CD4-positive, alpha-beta T cell treated with Interleukin-12 subunit alpha and Interleukin-12 subunit beta, for 1 hour (primary cell): ENCODE results near the gene CNTNAP2.

Source experiments
- DNase-seq: peaks from one replicate; pipeline ENCODE4 v3.0.0-alpha.2; 2020

CNTNAP2 gene

GRCh38 chr7:147909431-147910148 lies 1793.0 kb downstream of the CNTNAP2 start:
- no peak for DNase-seq

DNA sequence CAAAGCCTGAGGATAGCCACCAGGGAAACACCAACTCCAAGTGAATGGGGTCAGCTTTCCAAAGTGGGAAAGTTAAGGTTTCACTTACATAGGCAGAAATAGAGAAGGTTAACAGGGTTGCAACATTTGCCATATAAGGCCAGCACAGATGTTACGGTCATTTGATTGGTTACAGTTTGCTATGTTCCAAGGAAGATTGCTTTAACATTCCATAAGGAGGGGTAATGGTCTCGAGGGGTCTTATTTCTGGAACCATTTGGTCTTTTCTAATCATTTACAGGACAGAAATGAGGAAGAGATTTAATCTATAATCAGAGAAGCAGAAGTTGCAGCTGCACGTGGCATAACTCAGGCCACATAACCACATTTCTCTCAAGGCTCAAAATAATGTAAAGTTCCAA lies 1794.6 kb downstream of the CNTNAP2 start:
- DNase-seq = no peak

DNA sequence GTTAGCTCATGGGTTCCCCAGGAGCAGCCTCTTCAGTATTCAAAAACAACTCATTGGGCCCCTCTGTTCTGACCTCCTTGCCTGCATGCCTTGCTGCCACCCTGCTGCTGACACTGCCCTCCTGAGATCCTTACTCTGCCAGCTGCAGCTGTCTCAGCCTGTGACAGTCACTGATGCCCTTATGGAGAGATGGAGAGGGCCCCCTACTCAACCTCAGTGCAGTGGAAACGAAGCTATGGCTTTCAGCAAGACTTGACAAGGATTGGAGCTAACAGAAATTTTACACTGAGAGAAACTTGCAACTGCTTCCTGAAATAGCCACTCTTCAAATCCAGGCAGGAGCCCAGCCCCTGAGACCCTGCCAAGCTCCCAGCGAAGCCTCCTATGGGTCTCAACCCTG lies 1795.7 kb downstream of the CNTNAP2 start:
- no peak for DNase-seq

- DNase-seq = no peak
Measured at GRCh38 chr7:147912946-147913638, 1796.5 kb downstream of the CNTNAP2 start.

GRCh38 chr7:147915781-147916180 lies 1799.2 kb downstream of the CNTNAP2 start:
- no peak for DNase-seq

- no peak for DNase-seq
Measured at GRCh38 chr7:147916573-147916972, 1800.0 kb downstream of the CNTNAP2 start.

- no peak for DNase-seq
Measured at GRCh38 chr7:147923841-147924240, 1807.2 kb downstream of the CNTNAP2 start.

DNA sequence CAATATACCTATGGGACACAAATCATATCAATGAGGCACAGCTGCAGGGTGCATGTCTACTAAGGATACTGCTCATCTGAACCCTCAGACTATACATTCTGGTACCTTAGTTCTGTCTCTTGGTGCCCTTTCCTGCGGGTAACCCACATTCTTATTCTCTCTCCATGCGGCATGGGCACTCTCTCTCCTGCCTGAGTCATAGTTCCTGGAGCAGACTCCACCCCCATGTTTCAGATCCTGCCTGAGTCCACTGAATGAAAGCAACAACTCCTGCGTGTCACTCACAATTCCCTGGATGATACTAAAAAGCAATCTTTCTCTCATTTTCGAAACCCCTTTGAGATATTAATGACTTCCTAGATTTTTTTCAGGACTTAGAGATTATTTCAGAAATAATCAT lies 1820.8 kb downstream of the CNTNAP2 start:
- no peak for DNase-seq

DNA sequence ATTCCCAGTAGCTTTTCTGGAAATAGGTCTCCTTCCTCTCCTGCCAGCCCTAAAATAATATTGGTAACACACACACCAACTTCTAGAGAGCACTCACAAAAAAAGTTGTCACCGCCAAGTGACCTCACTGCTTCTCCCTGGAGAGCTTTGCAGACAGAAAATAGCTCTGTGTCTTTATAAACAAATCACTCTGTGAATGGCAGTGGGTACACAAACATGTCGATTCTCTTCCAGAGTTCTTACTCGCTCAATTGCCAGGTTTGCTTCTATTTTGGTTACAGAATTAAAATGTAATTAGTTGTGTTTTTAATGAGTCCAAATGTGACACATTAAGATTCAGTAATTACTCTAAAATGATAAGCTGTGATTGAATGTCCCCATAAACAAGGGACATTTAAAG lies 1824.8 kb downstream of the CNTNAP2 start:
- no peak for DNase-seq

DNA sequence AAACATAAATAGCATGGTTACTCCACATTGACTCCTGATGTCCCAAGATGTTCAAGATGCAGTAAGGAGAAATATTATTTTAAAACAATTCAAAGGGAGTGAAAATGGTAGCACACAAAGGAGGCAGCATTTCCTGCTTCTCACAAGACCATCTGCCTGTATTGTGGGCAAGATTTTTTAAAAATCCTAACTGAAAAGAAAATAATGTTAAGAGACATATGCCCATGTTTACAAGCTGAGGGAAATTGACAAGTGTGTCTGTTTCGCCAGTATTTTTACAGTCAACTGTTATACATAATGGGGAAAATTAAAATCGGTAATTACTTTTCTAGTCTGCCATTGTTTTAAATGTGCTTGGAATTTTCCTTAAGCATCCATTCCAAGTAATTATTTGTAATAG lies 1827.7 kb downstream of the CNTNAP2 start:
- no peak for DNase-seq

DNA sequence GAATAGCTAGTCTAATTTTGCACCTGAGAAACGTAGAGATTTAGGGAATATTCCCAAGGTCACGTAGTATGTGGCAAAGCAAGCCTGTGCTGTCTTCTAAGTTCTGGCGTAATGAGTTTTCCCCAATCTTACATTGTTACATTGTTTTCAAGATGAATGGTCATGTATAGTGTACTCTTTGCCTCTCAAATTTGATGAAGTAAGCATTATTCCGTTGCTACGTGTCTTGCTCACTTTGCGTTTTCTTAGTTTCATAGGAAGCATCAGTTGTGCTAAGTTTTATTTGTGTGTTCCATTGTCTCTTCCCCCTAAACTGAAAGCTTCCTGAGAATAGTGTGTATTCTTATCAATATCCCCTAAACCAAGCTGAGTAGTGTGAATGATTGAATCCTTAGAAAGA lies 1836.3 kb downstream of the CNTNAP2 start:
- DNase-seq = no peak

GRCh38 chr7:147968046-147968610 lies 1851.5 kb downstream of the CNTNAP2 start:
- no peak for DNase-seq

- no peak for DNase-seq
Measured at GRCh38 chr7:147971606-147972110, 1855.1 kb downstream of the CNTNAP2 start.

DNA sequence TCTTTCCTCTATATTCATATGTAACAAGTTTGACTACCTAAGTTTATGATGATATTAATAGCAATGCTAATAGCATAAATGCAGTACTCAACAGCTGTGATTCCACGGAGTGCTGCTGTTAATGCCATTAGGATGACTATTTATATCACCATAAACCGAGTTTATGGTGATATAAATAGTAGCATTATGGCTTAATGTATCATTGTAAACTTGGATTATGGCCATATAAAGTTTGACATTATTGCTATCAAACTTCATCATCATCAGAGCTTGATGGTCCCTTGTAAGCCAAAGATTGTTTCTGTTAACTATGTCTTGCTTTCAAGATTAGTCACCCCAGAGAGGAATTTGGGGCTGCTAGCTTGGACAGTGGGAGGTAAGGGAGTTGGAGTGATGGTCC lies 1861.6 kb downstream of the CNTNAP2 start:
- DNase-seq = no peak

GRCh38 chr7:147978651-147979050 lies 1862.0 kb downstream of the CNTNAP2 start:
- DNase-seq = no peak

DNA sequence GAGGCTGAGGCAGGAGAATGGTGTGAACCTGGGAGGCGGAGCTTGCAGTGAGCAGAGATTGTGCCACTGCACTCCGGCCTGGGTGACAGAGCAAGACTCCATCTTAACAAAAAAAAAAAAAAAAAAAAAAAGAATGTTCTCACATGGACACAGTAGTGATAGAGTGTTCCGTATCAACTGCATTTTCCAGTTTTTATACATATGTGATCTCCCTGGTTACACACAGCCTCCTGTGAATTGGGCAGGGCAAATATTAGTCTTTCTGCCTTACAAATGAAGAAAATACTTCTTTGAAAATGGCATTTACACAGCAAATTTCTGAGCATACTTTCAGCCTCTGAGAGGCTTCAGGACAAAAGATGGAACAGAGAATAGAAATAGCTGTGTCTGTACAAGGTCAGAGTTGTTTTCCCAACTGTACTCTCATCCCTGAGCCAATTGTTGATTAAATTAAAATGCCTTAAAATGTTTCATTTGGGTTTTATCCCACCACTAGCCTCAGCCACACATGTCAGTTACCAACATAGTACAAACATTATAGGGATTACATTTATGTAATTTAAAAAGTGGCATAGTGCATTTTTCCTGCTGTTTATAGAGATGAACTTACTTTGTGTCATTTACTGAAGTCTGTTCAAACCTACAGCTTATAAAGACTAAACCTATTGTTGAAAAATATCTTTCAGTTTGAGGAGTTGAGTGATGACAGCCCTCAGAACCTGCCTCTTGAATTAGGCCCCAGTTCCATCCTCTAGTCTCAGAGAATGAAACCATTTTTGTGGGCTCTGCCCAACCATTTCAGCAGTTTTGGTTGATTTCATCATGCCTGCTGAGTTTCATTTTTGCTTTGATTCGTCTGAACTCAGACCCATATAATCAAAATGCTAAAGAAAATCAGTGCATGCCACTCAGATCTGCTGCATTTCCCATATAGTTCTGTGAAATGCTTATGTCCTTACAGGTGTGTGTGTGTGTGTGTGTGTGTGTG lies 1864.5 kb downstream of the CNTNAP2 start:
- DNase-seq = no peak

GRCh38 chr7:147982307-147982706 lies 1865.7 kb downstream of the CNTNAP2 start:
- no peak for DNase-seq

DNA sequence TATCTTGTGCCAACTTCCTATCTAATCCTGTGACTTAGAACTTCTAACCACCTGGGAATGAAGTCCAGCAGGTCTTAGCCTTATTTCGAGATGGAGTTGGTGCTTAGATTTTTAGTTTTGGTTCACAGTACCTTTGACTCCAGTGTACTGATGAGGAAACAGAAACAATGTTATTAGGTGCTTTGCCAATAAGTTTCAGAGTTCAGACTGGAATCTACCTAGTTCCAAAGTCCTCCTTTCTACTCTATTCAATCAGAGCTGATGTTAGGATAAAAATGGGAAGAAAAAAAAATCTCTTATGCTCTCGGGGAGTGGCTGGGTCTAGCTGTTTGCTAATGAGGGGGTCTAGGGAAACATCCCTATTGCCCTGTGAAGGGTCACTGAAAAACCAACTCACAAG lies 1867.7 kb downstream of the CNTNAP2 start:
- no peak for DNase-seq

DNA sequence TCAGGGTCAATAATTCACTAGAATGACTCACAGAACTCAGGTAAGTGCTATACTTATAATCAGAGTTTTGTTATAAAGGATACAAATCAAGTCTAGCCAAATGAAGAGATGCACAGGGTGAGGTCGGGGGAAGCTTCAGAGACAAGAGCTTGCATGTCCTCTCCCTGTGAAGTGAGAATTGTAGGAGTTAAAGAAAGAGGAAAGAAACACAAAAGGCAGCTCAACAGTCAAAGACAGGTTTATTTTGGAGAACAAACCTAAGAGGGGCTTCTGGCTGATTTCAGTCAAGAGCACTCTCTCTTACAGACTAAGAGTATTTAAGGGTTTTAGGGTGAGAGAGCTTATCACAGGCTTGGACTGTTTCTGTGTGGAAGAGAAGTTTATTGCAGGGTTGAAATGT lies 1873.5 kb downstream of the CNTNAP2 start:
- no peak for DNase-seq

DNA sequence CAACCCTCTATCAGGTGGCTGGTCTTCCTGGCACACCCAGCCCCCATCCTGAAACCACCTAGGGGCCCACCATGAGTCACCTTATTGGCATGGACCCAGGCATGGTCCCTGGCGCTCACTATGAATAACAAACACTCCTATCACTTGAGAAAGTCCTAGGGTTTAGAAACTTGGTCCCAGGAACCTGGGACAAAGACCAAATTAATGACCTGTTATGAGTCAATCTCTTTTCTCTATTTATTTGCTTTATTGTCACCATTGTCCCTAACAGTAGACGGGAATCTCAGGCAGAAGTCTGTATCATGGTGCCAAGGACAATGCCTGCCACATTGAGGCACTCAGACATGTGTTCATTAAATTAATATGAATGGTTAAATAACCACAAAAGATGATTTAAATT lies 1874.3 kb downstream of the CNTNAP2 start:
- no peak for DNase-seq

GRCh38 chr7:147992698-147993097 lies 1876.1 kb downstream of the CNTNAP2 start:
- no peak for DNase-seq

DNA sequence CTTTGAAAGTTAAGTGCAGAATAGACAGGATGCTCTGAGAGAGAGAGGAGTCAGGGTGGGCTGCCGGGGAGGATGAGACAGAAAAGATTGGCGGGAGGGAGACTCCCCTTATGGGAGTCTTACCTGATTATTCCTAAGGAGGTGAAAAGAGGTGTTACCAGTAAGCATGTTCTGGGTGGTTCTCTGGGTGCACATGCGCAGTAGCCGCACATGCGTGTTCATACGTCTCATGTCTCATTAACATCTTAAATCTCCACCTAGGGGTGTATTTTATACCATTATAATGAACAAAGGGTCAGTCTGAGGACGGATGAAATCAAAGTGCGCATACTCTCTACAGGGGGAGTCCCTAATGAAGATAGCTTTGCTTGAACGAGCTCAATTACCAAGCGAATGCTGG lies 1881.0 kb downstream of the CNTNAP2 start:
- no peak for DNase-seq

GRCh38 chr7:147999962-148000361 lies 1883.4 kb downstream of the CNTNAP2 start:
- no peak for DNase-seq
